Endodermal cell (in vitro differentiated cells): ENCODE results near the gene SIRT7. TPM values are rescaled to one million over a fixed set of nuclear protein-coding genes. Genes with fewer than 3 reads are reported as not detected.

Source experiments
- DNase-seq: peaks from one replicate; pipeline ENCODE4 v3.0.0-alpha.2; 2017
- H3K27ac ChIP-seq: 2 replicates; pipeline ENCODE4 v1.5.1; 2013; ENCODE audit warnings: mild to moderate bottlenecking, low read depth, low read length, moderate library complexity
- H3K27me3 ChIP-seq: 2 replicates; pipeline ENCODE4 v1.6.1; 2013; ENCODE audit warnings: mild to moderate bottlenecking, low read length, moderate library complexity; ENCODE audit not compliant: insufficient read depth, control insufficient read depth, poor library complexity, severe bottlenecking
- H3K36me3 ChIP-seq: 2 replicates; pipeline ENCODE4 v1.7.0; 2013; ENCODE audit warnings: mild to moderate bottlenecking, low read length, moderate library complexity; ENCODE audit not compliant: control insufficient read depth, insufficient read depth
- H3K4me1 ChIP-seq: one replicate; pipeline ENCODE4 v1.7.0; 2013; ENCODE audit warnings: low read length; ENCODE audit not compliant: control insufficient read depth, insufficient read depth
- H3K4me3 ChIP-seq: 2 replicates; pipeline ENCODE4 v1.5.1; 2013; ENCODE audit warnings: mild to moderate bottlenecking, low read length, moderate library complexity
- H3K9ac ChIP-seq: 2 replicates; pipeline ENCODE4 v1.6.1; 2013; ENCODE audit warnings: mild to moderate bottlenecking, low read length, moderate library complexity; ENCODE audit not compliant: poor library complexity, severe bottlenecking; ENCODE audit errors: extremely low read depth
- H3K9me3 ChIP-seq: 2 replicates; pipeline ENCODE4 v1.6.1; 2013; ENCODE audit warnings: mild to moderate bottlenecking, low read length, moderate library complexity; ENCODE audit not compliant: control insufficient read depth
- H3K27ac Mint-ChIP-seq: 2 replicates; pipeline ENCODE4 v1.8.0; 2020; ENCODE audit warnings: mixed read lengths
- H3K27me3 Mint-ChIP-seq: 2 replicates; pipeline ENCODE4 v1.8.0; 2021; ENCODE audit warnings: mild to moderate bottlenecking, mixed read lengths; ENCODE audit not compliant: insufficient read depth
- H3K36me3 Mint-ChIP-seq: 2 replicates; pipeline ENCODE4 v1.8.0; 2020; ENCODE audit warnings: low read depth, mixed read lengths
- H3K4me1 Mint-ChIP-seq: 2 replicates; pipeline ENCODE4 v1.8.0; 2020; ENCODE audit warnings: mixed read lengths
- H3K4me3 Mint-ChIP-seq: 2 replicates; pipeline ENCODE4 v1.8.0; 2020; ENCODE audit warnings: mild to moderate bottlenecking, moderate library complexity, mixed read lengths
- H3K9me3 Mint-ChIP-seq: 2 replicates; pipeline ENCODE4 v1.8.0; 2020; ENCODE audit warnings: mild to moderate bottlenecking, mixed read lengths
- CTCF ChIP-seq: fragments of 200-600 bp; sonication (generic); conservative IDR thresholded peaks from 2 replicates; pipeline ENCODE4 v1.5.0; 2021; ENCODE audit warnings: antibody characterized with exemption, mild to moderate bottlenecking
- WGBS, 2 experiments: methylation state at CpG; one replicate each; pipeline versions ENCODE4 v1.1.5 to v1.1.7; 2013; ENCODE audit warnings: missing lambda C conversion rate in 2 of 2, mixed read lengths in 1 of 2; ENCODE audit not compliant: insufficient coverage in 1 of 2, insufficient read length in 1 of 2; 5-methylcytosine and 5-hydroxymethylcytosine counted together
- total RNA-seq, 2 donors: library from RNA; stranded (reverse); fragmentation: NEBNext Ultra II Directional in 1 of 2; extraction: Animal tissue kit (Norgen Biotek cat#: 25700) in 1 of 2; gene quantifications; 2 replicates in 1 of 2; 3 replicates in 1 of 2; pipeline ENCODE4 v1.2.1, GENCODE V29; 2021

The SIRT7 gene
- total RNA-seq, 2 donors from 2014 or later: 21.8 to 22.1 TPM

- DNase-seq: peak; percentile 99
- peak; percentile 72 for TF ChIP-seq CTCF
- peaks cover 21% of the 10 kb centered on the region for H3K4me1 ChIP-seq
- peak within 1 kb of the TSS; percentile 94 for H3K27ac Mint-ChIP-seq
- peaks cover 1% of the 10 kb centered on the region for H3K36me3 Mint-ChIP-seq
- 0 to 1% methylated on average over 24 to 98 of the region's 98 CpGs for WGBS, 2 experiments
- H3K4me1 Mint-ChIP-seq: peaks cover 22% of the 10 kb centered on the region
- H3K27ac ChIP-seq: peak within 1 kb of the TSS; percentile 87
- H3K36me3 ChIP-seq: no peaks in the 10 kb centered on the region
- peaks cover 4% of the 10 kb centered on the region for H3K27me3 ChIP-seq
- H3K4me3 Mint-ChIP-seq: peak within 1 kb of the TSS; percentile 88
- H3K4me3 ChIP-seq: peak within 1 kb of the TSS; percentile 87
- H3K27me3 Mint-ChIP-seq: peaks cover 6% of the 10 kb centered on the region
- H3K9me3 Mint-ChIP-seq: no peaks in the 10 kb centered on the region
- H3K9ac ChIP-seq: peak within 1 kb of the TSS; percentile 89
- no peaks in the 10 kb centered on the region for H3K9me3 ChIP-seq
Measured at GRCh38 chr17:81927653-81928543, 9.9 kb upstream of the SIRT7 start, which contains the start of gene MAFG. TSS of gene MAFG (minus strand) at chr17:81927735. CDS start at chr17:81923185, 4,550 bp downstream.

GRCh38 chr17:81927152-81927652 lies 9.2 kb upstream of the SIRT7 start:
- Mint-ChIP-seq H3K4me3 (peak overlapping the region; percentile 88), H3K27ac (no peak overlapping the region)

More at GRCh38 chr17:81927152-81927652, 9.2 kb upstream of the SIRT7 start:
- DNase-seq: no peak
- Histone ChIP-seq H3K36me3 (no peaks in the 10 kb centered on the region), H3K9ac (peak overlapping the region; percentile 89), H3K27ac (peak overlapping the region; percentile 87), H3K27me3 (peaks cover 4% of the 10 kb centered on the region), H3K4me1 (peaks cover 22% of the 10 kb centered on the region), H3K4me3 (peak overlapping the region; percentile 87), H3K9me3 (no peaks in the 10 kb centered on the region)
- Mint-ChIP-seq H3K9me3 (no peaks in the 10 kb centered on the region), H3K4me1 (peaks cover 22% of the 10 kb centered on the region), H3K36me3 (peaks cover 5% of the 10 kb centered on the region), H3K27me3 (peaks cover 6% of the 10 kb centered on the region)
- 0% methylated on average over 75 of the region's 78 CpGs; no CpG with 5 or more reads in 1 of the 2 experiments for WGBS, 2 experiments
- TF ChIP-seq CTCF: no peak
